GM18909 (cell line): ENCODE data around the gene UBE2O.
"Not testable (repeated sequence)": the region's sequence is repeated elsewhere in the genome, so short reads cannot be mapped to it uniquely, and the experiment has no call there.

Source experiments
- ATAC-seq: cut with Tn5 transposase; IDR thresholded peaks from one replicate; pipeline ENCODE4 v1.9.1; 2021; ENCODE audit warnings: mild to moderate bottlenecking; ENCODE audit not compliant: unreplicated experiment, poor library complexity

UBE2O gene

DNA sequence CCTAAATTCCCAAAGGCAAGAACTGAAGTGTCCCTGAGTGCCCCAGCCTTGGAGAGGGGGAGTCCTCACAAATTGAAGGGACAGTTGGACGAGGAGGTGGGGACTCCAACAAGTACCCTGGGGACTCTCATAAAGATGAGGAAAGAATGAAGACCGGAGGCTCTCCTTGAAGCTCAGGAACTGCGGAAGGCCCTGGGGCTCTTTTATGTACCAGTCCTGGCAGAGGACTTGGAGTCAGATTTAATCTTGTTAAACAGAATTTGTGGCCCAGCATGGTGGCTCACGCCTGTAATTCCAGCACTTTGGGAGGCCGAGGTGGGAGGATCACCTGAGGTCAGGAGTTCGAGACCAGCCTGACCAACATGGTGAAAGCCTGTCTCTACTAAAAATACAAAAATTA, 93.2 kb downstream of the UBE2O start:
- ATAC-seq, result not testable (repeated sequence)

DNA sequence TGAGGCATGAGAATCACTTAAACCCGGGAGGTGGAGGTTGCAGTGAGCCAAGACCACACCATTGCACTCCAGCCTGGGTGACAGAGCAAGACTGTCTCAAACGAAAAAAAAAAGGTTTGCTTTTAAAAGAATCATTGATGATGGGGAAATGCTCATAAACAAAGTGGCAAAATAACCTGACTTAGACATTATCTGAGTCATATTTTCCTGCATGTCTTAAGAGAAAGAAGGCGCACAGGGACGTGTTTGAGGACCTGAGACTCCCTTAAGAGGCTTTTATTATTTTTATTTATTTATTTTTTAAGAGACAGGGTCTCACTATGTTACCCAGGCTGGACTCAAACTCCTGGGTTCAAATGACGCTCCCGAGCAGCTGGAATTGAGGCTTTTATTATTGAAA, 93.6 kb downstream of the UBE2O start:
- no peak for ATAC-seq

DNA sequence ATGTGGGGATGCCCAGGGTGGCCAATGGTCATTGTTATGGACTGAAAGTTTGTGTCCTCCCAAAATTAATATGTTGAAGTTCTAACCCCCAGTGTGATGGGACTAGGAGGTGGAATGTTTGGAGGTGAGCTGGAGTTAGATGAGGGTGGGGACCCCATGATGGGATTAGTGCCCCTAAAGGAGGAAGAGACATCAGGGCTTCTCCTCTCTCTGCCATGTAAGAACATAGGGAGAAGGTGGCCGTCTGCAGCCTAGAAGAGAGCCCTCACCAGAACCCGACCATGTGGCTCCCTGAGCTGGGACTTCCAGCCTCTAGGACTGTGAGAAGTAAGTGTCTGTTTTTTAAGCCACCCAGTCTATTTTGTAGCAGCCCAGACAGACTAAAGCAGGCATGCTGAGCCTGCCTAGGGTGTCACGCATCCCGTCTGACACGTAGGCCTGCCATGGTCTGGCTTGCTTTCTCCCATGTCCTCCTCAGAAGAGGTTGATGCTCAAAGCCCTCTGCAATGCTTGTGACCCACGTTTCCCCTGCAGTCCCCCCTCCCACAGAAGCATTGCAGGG, 95.3 kb downstream of the UBE2O start:
- ATAC-seq, result no peak

DNA sequence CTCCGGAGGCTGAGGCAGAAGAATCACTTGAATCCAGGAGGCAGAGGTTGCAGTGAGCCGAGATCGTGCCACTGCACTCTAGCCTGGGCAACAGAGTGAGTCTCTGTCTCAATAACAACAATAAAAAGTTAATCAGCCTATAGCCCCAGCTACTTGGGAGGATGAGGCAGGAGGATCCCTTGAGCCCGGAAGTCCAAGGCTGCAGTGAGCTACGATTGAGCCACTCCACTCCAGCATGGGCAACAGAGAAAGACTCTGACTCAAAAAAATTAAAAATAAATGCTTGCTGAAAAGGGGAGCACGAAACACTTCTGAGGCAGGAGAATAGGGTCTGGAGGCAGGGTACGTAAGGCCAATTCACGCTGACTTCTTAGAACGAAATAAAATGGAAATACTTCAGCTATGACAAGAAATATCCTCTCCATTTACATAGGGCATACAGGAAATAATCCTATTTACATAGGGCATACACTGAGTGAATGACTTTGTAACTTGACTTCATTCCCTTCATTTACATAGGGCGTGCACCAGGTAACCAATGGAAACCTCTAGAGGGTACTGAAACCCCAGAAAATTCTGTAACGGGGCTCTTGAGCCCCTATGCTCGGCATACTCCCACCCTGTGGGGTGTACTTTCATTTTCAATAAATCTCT, 96.0 kb downstream of the UBE2O start:
- ATAC-seq, result no peak

DNA sequence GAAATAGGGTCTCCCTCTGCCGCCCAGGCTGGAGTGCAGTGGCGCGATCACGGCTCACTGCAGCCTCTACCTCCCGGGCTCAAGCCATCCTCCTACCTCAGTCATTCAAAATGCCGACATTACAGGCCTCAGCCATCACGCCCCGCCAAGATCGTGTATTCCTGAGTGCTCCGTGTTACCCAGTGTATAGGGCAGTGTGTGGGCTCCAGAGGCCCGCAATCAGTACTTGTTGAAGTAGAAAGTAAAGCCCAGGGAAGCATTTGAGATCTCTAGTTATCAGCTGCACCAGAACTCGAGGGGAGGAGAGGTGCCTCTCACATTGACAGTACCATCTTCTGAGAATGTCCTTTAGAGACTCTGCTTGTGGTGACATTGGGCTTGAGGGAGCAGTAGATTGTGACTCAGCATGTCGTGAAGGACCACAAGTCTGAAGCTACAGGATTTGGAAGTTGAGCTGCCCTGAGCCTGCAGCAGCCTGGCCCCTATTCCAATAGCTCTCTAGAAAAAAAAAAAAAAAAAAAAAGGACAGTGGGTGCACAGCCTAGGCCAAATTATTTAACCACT, 98.1 kb downstream of the UBE2O start:
- ATAC-seq, result no peak

DNA sequence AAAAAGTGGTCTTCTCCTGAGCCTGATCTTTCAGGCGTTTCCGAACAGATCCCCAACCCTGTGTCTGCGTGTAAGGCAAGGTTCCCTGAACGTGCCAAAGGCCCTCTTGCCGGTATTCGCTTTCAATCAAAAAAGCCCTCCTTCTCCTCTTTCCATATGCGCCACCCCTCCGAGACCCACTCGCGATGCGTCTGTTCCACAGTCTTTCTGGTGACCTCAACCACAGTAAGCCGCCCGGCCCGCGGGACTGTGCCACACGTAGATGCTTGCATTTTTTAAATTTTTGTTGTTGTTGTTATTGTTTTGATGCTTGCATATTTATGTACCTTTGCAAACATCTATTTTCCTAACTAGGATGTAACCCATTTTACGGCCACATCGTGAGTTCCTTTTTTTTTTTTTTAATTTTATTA, 98.6 kb downstream of the UBE2O start:
- ATAC-seq, result no peak

DNA sequence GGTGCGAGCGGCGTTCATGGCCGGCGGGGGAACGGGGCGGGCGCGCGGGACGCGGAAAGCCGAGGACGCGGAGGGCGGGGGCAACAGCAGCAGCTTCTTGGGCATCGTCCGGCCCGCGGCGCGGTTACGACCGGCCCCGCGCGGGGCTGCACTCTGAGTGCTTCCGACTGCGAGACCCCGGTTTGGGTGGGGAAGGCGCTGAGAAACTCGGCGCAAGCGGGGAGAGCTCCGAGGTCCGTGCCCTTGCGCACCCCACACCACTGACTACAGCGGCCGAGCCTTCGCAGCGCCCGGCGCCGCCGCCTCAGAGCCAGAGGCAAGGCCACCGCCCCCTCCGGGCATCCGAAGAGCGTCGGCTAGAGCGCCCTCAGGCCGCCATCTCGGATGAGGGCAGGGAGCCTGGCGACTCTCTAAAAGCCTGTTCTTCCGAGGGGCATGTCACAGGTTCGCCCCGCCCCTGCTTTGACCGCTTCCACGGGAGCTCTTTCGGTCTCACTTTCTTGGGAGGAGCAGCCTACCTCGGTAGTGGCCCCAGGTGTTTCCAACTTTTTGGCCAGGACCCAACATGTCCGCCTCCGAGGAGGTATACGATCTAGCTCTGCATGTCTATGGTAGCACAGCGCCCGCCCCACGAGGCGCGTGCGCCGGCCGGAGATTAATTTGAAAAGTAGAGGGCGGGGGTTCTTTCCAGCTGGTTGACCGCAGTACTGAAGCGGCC, 99.2 kb downstream of the UBE2O start, which contains the start of gene PRPSAP1:
TSS of gene PRPSAP1 (minus strand) at position 318 of the 718 bp plus-strand sequence. CDS start at position 105, 213 bp downstream.
- ATAC-seq, result peak; percentile 81

DNA sequence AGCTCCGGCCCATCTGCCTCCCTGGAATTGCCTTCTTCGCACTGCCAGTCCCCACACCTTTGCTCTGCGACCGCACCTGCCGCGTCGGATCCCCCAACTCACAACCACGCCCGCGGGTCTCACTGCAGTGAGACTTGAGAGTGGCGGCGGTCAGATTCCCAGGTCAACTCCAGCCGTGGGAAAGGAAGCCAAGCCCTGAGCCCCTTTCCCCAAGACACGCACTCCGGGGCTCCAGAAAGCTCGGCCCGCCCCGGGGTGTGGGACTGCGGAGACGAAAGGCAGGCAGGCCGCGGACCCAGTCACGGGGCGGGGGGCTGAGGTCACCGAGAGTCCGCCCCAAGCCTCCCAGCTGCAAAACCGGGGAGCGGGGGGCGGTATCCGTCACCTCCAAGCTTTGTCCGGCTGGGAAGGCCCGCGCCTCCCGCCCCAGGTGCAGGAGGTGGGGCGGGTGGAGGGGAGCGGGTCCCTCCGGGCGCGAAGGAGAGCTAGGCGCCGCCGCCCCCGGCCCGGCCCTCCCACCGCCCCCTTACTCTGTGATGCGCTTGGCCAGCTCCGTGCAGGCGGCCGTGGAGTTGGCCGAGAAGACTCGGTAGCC, 99.9 kb downstream of the UBE2O start:
- ATAC-seq, result peak; percentile 32

DNA sequence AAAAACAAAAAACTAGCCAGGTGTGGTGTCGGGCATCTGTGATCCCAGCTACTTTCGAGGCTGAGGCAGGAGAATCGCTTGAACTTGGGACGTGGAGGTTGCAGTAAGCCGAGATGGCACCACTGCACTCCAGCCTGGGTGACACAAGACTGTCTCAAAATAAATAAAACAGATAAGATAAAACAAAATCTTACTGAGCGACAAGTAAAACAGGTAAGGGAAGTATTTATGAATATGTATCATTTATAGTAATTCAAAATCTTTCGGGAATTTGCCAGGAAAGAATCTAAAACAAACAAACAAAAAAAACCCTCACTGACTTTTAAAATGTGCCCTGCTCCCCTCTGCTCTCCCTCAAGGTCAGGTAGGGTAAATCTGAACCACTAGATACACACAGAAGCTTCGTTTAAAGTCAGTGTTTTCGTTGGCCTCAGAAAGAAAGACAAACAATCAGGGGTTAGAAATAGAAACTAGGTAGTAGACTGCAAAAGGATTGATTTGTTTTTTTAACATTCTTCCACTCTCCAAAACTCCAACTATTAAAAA, 101.4 kb downstream of the UBE2O start:
- ATAC-seq, result no peak

DNA sequence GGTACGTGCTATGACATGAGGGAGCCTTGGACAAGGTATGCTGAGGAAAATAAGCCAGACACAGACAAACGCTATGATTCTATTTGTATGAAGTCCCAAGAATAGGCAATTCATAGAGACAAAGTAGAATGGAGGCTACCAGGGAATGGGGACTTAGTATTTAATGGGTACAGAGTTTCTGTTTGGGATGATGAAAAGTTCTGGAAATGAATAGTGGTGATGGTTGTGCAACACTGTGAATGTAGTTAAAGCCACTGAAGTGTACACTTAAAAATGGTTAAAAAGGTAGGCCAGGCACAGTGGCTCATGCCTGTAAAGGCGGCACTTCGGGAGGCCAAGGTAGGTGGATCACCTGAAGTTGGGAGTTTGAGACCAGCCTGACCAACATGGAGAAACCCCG, 102.5 kb downstream of the UBE2O start:
- ATAC-seq, result no peak

DNA sequence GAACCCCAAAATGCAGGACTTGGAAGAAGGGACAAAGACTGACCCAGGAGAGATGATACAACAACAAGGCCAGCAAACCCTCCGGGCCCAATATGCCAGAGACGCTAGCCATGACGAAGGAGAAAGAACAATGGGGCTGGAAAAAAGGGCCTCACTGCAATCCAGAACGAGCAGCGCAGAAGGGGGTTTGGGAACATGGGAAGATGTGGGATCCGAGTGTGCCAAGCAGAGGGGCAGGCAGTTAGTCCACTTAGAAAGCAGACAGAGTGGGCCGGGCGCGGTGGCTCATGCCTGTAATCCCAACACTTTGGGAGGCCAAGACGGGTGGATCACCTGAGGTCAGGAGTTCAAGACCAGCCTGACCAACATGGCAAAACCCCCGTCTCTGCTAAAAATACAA, 106.0 kb downstream of the UBE2O start:
- not testable (repeated sequence) for ATAC-seq

DNA sequence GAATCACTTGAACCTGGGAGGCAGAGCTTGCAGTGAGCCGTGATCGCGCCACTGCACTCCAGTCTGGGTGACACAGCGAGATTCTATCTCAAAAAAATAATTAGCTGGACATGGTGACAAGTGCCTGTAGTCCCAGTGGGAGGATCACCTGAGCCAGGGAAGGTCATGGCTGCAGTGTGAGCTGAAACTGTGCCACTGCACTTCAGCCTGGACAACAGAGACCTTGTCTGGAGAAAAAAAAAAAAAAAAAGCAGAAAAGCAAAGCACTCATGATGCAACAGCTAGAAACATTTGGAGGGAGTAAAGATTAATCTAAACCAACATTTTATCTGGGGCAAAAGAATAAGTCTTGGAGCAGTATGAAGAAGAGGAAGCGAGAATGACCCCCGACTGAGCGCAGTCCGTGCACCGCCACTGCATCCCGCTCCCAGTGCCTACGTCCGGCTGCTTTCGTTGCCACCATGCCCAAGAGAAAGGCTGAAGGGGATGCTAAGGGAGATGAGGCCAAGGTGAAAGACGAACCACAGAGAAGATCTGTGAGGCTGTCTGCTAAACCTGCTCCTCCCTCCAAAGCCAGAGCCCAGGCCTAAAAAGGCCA, 107.5 kb downstream of the UBE2O start:
- no peak for ATAC-seq

DNA sequence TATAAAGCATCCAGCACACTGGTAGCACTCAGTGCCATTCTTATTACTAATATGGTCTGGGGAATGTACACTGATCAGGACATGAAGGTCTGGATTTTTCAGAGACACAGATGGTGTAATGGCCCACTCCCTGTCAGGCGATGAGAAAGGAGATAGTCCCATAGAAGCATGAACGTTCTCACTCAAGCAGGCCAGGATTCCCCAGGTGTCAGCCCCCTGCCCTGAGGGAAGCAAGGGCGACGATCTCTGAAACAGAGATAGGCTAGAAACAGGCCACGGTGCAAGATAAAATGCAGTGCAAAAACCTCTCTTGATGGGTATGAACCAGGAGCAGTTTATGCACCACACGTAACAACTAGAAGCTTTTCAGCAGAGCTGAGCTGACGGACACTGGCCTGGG, 109.8 kb downstream of the UBE2O start:
- no peak for ATAC-seq

DNA sequence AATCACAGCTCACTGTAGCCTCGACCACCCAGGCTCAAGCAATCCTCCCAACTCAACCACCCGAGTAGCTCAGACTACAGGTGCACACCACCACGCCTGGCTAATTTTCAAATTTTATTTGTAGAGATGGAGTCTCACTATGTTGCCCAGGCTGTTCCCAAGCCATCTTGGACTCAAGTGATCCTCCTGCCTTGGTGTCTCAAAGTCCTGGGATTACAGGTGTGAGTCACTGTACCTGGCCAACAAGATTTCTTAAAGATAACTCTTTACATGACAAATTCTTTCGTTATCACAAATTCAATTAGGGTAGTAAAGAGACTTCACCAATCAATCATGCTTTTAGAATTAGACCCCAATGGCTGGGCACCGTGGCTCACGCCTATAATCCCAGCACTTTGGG, 111.7 kb downstream of the UBE2O start:
- ATAC-seq, result no peak
